NCI-H2107 treated with DMSO at 0.1 percent for 48 hours (cell line): ENCODE measurements around the gene GABRR1.
A peak's percentile ranks its signal among the peaks of the same experiment; 100 is the strongest.
"Not testable (repeated sequence)": the region's sequence is repeated elsewhere in the genome, so short reads cannot be mapped to it uniquely, and the experiment has no call there.

Experiments used
- DNase-seq: peaks from one replicate; lab custom pipeline; 2025; ENCODE audit not compliant: unreplicated experiment; lab: John Stamatoyannopoulos, UW

The GABRR1 gene

GRCh38 chr6:89217299-89217910 is at the start of gene GABRR1:
Gene GABRR1 (minus strand): TSS chr6:89217358. CDS start chr6:89217322, 36 bp downstream.
- no peak for DNase-seq

GRCh38 chr6:89264296-89264695 is 47.1 kb upstream of the GABRR1 start:
- DNase-seq: no peak

- peak; percentile 6 for DNase-seq
Observed at GRCh38 chr6:89260832-89261231, 43.7 kb upstream of the GABRR1 start.

- no peak for DNase-seq
Observed at GRCh38 chr6:89260310-89260709, 43.2 kb upstream of the GABRR1 start.

GRCh38 chr6:89258912-89259311 is 41.8 kb upstream of the GABRR1 start:
- no peak for DNase-seq

- no peak for DNase-seq
Observed at GRCh38 chr6:89257781-89258180, 40.6 kb upstream of the GABRR1 start.

GRCh38 chr6:89257346-89257745 is 40.2 kb upstream of the GABRR1 start:
- DNase-seq: no peak

GRCh38 chr6:89255417-89255816 is 38.3 kb upstream of the GABRR1 start:
- DNase-seq: no peak

GRCh38 chr6:89254569-89254968 is 37.4 kb upstream of the GABRR1 start:
- DNase-seq: no peak

GRCh38 chr6:89252907-89253306 is 35.7 kb upstream of the GABRR1 start:
- no peak for DNase-seq

GRCh38 chr6:89251976-89252375 is 34.8 kb upstream of the GABRR1 start:
- no peak for DNase-seq

- DNase-seq: no peak
Observed at GRCh38 chr6:89251170-89251569, 34.0 kb upstream of the GABRR1 start.

- no peak for DNase-seq
Observed at GRCh38 chr6:89250239-89250638, 33.1 kb upstream of the GABRR1 start.

GRCh38 chr6:89244241-89244985 is 27.3 kb upstream of the GABRR1 start:
- DNase-seq: no peak

GRCh38 chr6:89243331-89243629 is 26.1 kb upstream of the GABRR1 start:
- no peak for DNase-seq

GRCh38 chr6:89242574-89243330 is 25.6 kb upstream of the GABRR1 start:
- peak; percentile 78 for DNase-seq

GRCh38 chr6:89239338-89239737 is 22.2 kb upstream of the GABRR1 start:
- no peak for DNase-seq

- no peak for DNase-seq
Observed at GRCh38 chr6:89237158-89237557, 20.0 kb upstream of the GABRR1 start.

- DNase-seq: not testable (repeated sequence)
Observed at GRCh38 chr6:89233605-89234004, 16.4 kb upstream of the GABRR1 start.

- DNase-seq: no peak
Observed at GRCh38 chr6:89222712-89223039, 5.5 kb upstream of the GABRR1 start.

- no peak for DNase-seq
Observed at GRCh38 chr6:89221971-89222711, 5.0 kb upstream of the GABRR1 start.

- no peak for DNase-seq
Observed at GRCh38 chr6:89221129-89221528, 4.0 kb upstream of the GABRR1 start.
